ENCODE measurements around the gene POR. TPM values are rescaled to one million over a fixed set of nuclear protein-coding genes. Genes with fewer than 3 reads are reported as not detected.
"Not testable (repeated sequence)": the region's sequence is repeated elsewhere in the genome, so short reads cannot be mapped to it uniquely, and the experiment has no call there.

Gene POR
- polyA plus RNA-seq, 3 donors: 71.6 to 74.1 (median 72.9) TPM

GRCh38 chr7:75880242-75880641, 34.7 kb upstream of the POR start:
- DNase-seq: no peak

GRCh38 chr7:75881436-75882095, 33.4 kb upstream of the POR start:
- no peak for DNase-seq

DNA sequence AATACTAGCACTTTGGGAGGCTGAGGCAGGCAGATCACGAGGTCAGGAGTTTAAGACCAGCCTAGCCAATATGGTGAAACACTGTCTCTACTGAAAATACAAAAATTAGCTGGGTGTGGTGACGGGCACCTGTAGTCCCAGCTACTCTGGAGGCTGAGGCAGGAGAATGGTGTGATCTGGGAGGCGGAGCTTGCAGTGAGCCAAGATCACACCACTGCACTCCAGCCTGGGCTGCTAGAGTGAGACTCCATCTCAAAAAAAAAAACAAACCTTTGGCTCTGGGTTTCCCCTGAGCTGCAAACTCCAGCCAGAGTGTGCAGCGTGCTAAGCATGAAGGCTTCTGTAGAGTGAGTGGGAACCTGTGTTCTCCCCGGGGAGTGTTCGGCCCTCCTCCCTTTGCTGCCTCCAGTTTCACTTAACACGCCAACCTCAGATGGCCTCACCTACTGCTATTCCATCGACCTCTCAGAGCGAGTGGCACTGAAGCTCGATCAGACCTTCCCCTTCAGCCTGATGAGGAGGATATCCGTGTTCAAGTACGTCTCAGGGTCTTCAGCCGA, 31.6 kb upstream of the POR start:
- not testable (repeated sequence) for DNase-seq

DNA sequence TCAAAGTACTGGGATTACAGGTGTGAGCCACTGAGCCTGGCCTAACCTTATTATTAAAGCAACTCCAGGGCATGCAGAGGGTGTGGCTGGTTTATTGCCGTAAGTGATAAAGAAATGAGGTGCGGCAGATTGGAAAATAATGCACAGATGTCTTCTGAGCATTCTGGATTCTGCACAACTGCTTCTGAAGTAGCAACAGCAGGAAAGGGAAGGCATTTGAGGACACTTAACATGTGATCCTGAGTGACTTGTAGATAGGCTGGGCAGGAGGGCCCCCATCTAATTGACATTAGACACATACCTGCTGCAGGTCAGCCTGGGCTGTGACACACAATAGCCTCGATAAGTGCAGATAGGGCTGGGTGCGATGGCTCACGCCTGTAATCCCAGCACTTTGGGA, 30.5 kb upstream of the POR start:
- DNase-seq: no peak

- DNase-seq: no peak
Observed at GRCh38 chr7:75885036-75885435, 29.9 kb upstream of the POR start.

DNA sequence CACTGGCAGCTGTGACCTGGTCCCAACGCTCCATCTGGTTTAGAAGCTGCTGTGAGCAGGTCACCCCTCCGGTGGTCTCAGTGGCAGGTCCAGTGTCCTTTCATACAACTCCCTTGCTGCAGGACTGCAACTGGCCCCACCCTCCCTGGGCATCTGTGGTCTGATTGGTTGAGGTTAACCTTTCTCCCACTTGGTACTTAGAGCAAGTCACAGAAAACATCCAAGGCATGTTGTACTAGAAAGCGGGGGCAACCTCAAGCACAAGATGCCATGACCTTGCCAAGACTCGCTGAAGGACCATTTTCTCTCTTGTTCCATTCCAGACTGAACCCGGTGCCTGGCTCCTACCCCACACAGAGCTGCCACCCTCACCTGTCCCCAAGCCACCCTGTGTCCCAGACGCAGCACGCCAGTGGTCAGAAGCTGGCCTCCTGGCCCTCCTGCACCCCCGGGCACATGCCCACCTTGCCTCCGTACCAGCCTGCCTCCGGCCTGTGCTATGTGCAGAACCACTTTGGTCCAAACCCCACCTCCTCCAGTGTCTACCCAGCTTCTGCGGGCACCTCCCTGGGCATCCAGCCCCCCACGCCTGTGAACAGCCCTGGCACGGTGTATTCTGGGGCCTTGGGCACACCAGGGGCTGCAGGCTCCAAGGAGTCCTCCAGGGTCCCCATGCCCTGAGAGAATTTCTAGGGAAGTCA, 27.1 kb upstream of the POR start:
- DNase-seq: no peak

- DNase-seq: no peak
Observed at GRCh38 chr7:75888464-75889222, 26.3 kb upstream of the POR start.

- no peak for DNase-seq
Observed at GRCh38 chr7:75889223-75889825, 25.6 kb upstream of the POR start.

DNA sequence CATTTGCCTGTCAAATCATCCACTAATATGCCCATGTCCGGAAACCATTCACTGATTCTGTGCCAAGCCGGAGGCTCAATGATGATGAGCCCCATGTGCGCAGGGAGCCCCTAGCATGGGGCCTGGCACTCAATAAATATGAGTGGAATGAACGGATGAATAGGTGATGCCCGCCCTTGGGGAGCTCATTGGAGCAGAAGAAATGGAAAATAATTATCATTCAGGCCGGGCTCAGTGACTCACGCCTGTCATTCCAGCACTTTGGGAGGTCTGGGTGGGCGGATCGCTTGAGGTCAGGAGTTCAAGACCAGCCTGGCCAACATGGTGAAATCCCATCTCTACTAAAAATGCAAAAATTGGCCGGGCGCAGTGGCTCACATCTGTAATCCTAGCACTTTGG, 25.1 kb upstream of the POR start:
- no peak for DNase-seq

DNA sequence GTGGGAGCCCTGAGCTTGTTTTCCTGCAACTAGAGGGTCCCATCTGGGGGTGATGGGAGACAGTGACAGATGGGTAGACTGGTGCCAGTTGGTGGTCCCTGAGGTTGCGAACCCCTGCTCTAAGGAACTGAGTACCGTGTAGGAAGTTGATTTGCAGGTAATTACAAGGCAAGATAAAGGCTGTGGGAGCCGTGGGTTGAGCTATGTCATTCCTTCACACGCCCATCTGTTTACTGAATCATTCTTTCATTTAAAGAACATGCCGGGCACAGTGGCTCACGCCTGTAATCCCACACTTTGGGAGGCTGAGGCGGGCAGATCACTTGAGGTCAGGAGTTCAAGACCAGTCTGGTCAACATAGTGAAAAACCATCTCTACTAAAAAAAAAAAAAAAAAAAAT, 23.7 kb upstream of the POR start:
- DNase-seq: not testable (repeated sequence)

DNA sequence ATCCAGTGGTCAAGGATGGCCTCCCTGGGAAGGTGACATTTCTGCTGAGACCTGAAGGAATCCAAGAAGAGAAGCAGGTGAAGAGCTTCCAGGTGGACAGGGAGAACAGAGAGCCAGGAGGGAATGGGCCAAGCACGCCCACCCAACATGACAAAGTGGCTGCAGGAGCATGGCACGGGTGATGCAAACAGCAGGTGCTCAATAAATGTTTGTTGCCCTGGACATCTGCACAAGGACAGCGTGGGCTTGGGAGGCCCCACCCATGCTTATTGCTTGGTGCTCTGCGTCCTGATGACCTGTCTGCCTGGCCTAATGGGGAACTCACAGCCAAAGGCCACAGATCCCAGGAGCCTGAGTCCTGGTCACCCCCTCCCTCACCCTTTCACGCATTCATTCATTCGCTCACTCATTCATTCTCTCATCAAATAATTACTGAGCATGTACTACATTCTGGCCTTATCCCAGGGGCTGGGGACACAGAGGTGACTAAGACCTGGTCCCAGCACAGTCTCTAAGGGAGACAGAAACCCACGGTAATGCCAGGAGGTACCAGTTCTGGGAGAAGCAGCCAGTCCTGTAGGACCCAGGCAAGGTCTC, 23.0 kb upstream of the POR start:
- no peak for DNase-seq

DNA sequence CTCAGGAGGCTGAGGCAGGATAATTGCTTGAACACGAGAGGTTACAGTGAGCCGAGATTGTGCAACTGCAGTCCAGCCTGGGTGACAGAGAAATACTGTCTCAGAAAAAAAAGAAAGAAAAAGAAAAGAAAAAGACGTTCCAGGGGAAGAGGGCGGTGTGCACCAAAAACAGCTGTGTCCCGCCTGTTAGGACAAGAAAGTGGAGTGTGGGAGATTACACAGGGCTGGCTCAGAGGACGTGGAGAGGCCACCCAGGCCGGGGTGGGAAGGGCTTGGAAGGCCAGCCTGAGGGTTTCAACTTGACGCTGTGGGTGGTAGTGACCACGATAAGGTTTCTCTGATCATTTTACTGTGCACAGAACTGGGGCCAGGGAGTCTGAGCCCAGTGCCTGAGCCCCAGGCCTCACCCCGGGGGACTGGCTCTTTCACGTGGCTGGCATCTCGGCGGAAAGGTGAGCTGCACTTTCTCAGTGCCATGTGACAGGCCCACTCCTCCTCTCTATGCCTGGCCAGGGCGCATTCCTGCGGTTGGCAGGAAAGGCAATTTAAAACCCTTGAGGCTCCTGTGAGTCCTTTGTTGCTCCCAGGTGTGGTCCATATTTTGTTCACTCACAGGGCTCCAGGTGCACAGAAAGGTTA, 22.2 kb upstream of the POR start:
- peak; percentile 47 for DNase-seq

- DNase-seq: no peak
Observed at GRCh38 chr7:75896803-75897327, 18.1 kb upstream of the POR start.

DNA sequence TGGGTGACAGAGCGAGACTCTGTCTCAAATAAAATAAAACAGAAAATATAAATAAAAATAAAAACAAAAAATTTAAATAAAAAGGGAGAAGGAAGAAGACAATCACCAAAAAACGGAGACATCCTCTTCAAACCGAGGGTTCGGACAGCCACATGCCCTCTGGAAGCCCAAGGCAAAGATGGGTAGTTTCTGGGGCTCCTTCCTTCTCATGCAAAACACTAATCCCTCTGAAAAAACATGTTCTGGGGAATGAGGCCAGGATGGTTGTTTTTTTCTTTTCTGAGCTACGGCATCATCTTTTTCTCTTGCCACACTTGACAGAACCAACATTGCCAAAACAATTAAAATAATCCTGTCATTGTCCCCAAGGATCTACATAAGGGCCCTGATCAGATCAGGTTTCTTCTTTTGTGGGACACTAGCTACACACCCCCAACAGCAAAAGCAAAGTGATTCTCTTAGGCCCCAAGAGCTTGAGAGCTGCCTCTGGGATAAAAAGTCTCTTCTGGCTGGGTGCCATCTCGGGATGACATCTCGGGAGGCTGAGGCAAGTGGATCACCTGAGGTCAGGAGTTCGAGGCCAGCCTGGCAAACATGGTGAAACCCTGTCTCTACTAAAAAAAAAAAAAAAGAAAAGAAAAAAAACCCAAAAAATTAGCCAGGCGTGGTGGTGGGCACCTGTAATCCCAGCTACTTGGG, 14.2 kb upstream of the POR start:
- DNase-seq: no peak

GRCh38 chr7:75905785-75906604, 9.0 kb upstream of the POR start:
- DNase-seq: peak; percentile 28

GRCh38 chr7:75906991-75907667, 7.8 kb upstream of the POR start:
- DNase-seq: no peak

GRCh38 chr7:75907668-75908039, 7.3 kb upstream of the POR start:
- DNase-seq: not testable (repeated sequence)

GRCh38 chr7:75909521-75910132, 5.3 kb upstream of the POR start:
- no peak for DNase-seq

All from renal pelvis (tissue), 4 donors.